ENCODE data around the gene FBXO41.

- TF ChIP-seq POLR2A (IDR thresholded peaks at IDR 0.05) (no peak), POLR2AphosphoS5 (IDR thresholded peaks at IDR 0.05) (no peak)
- TF ChIP-seq, protein P1, sequence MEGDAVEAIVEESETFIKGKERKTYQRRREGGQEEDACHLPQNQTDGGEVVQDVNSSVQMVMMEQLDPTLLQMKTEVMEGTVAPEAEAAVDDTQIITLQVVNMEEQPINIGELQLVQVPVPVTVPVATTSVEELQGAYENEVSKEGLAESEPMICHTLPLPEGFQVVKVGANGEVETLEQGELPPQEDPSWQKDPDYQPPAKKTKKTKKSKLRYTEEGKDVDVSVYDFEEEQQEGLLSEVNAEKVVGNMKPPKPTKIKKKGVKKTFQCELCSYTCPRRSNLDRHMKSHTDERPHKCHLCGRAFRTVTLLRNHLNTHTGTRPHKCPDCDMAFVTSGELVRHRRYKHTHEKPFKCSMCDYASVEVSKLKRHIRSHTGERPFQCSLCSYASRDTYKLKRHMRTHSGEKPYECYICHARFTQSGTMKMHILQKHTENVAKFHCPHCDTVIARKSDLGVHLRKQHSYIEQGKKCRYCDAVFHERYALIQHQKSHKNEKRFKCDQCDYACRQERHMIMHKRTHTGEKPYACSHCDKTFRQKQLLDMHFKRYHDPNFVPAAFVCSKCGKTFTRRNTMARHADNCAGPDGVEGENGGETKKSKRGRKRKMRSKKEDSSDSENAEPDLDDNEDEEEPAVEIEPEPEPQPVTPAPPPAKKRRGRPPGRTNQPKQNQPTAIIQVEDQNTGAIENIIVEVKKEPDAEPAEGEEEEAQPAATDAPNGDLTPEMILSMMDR (IDR thresholded peaks at IDR 0.05): no peak
Observed at GRCh38 chr2:73210696-73211095, 73.6 kb downstream of the FBXO41 start.

All from breast epithelium (tissue), 3 donors.